ENCODE data around the gene MRPS22. TPM values are rescaled to one million over a fixed set of nuclear protein-coding genes. Genes with fewer than 3 reads are reported as not detected.
A peak's percentile ranks its signal among the peaks of the same experiment; 100 is the strongest.

MRPS22 gene
- total and polyA plus RNA-seq, 2 of the 13 experiments (the other 11 are each of a cell fraction or from before 2014, with no cell fraction given), result 52.7 to 113 TPM

GRCh38 chr3:139329364-139329850 is 14.4 kb upstream of the MRPS22 start (continued):
- TF ChIP-seq NFAT5 (CRISPR knock-in tag; IDR thresholded peaks at IDR 0.05), result no peak
- no peak for TF ChIP-seq MAF1 (CRISPR knock-in tag; IDR thresholded peaks at IDR 0.05; ENCODE audit: borderline replicate concordance)
- peak; percentile 34; the same call in 1 of the 2 replicates for TF ChIP-seq TFDP2 (CRISPR knock-in tag; IDR thresholded peaks at IDR 0.05)
- no peak for TF ChIP-seq ZHX2 (IDR thresholded peaks at IDR 0.05; ENCODE audit: low read depth)
- TF ChIP-seq ZHX2 (CRISPR knock-in tag; IDR thresholded peaks at IDR 0.05; ENCODE audit: borderline replicate concordance), result no peak

All from HepG2 (cell line).